ENCODE results near the gene CELF6.

GRCh38 chr15:72265031-72265430 is 54.9 kb downstream of the CELF6 start:
- TF ChIP-seq CTCF (conservative IDR thresholded peaks at IDR 0.05; ENCODE audit: low read length) (no peak), EZH2phosphoT487 (IDR thresholded peaks at IDR 0.05; ENCODE audit: borderline replicate concordance) (no peak)
